Lung (tissue), 12 donors: ENCODE measurements around the gene ADPRM. TPM values are rescaled to one million over a fixed set of nuclear protein-coding genes. Genes with fewer than 3 reads are reported as not detected.
"Not testable (repeated sequence)": the region's sequence is repeated elsewhere in the genome, so short reads cannot be mapped to it uniquely, and the experiment has no call there.

Source experiments
- ATAC-seq: fragments of 200-7000 bp; cut with Tn5 transposase; one replicate; pipeline ENCODE4 v1.9.1; 2020; ENCODE audit warnings: moderate number of reproducible peaks; ENCODE audit not compliant: insufficient read depth, low FRiP score
- DNase-seq, 3 donors: peaks; one replicate each; pipeline ENCODE4 v3.0.0-alpha.2; 2013 to 2017
- H3K27ac ChIP-seq, 2 donors: one replicate each; pipeline ENCODE4 v1.5.1; 2013; ENCODE audit warnings: mild to moderate bottlenecking in 2 of 2, moderate library complexity in 2 of 2, control low read depth in 1 of 2, inconsistent platforms in 1 of 2, low read depth in 1 of 2, low read length in 1 of 2
- H3K27me3 ChIP-seq, 3 donors: one replicate each; pipeline ENCODE4 v1.5.1; 2013; ENCODE audit warnings: low read length in 2 of 3; ENCODE audit not compliant: control insufficient read depth in 3 of 3, insufficient read depth in 3 of 3
- H3K36me3 ChIP-seq, 4 donors: one replicate each; pipeline ENCODE4 v1.5.1; 2013; ENCODE audit warnings: low read length in 4 of 4, mild to moderate bottlenecking in 1 of 4, moderate library complexity in 1 of 4; ENCODE audit not compliant: control insufficient read depth in 4 of 4, insufficient read depth in 4 of 4
- H3K4me1 ChIP-seq, 5 donors: one replicate each; pipeline ENCODE4 v1.5.1; 2013; ENCODE audit warnings: low read length in 5 of 5, mild to moderate bottlenecking in 2 of 5, moderate library complexity in 1 of 5; ENCODE audit not compliant: control insufficient read depth in 5 of 5, insufficient read depth in 5 of 5
- H3K4me3 ChIP-seq: one replicate; pipeline ENCODE4 v1.5.1; 2013; ENCODE audit warnings: mild to moderate bottlenecking, control low read depth, moderate library complexity
- H3K9ac ChIP-seq, 2 donors: one replicate each; pipeline ENCODE4 v1.5.1; 2013; ENCODE audit warnings: low read length in 2 of 2, control low read depth in 1 of 2; ENCODE audit not compliant: insufficient read depth in 1 of 2
- H3K9me3 ChIP-seq, 4 donors: one replicate each; pipeline ENCODE4 v1.5.1; 2013; ENCODE audit warnings: low read length in 3 of 4, mild to moderate bottlenecking in 1 of 4, moderate library complexity in 1 of 4; ENCODE audit not compliant: control insufficient read depth in 4 of 4, insufficient read depth in 3 of 4
- WGBS, 2 donors: extraction: QIAGEN DNeasy Blood & Tissue Kit; methylation state at CpG; one replicate each; pipeline ENCODE4 v1.1.7; 2013; 5-methylcytosine and 5-hydroxymethylcytosine counted together
- polyA plus RNA-seq, 2 donors: library from polyadenylated mRNA; stranded (reverse); fragments of 200-250 nt; gene quantifications; one replicate each; pipeline ENCODE4 v1.2.1, GENCODE V29; 2013
- total RNA-seq, 2 donors: library from RNA; depleted of rRNA in 1 of 2; stranded (reverse); fragments of >200 nt in 1 of 2; gene quantifications; one replicate each; pipeline ENCODE4 v1.2.1, GENCODE V29; 2014 to 2021
- TF ChIP-seq, protein P1 (sequence below): IDR thresholded peaks from 2 replicates; pipeline ENCODE4 v1.5.1; 2012; ENCODE audit warnings: mild to moderate bottlenecking; ENCODE audit errors: control extremely low read depth, extremely low read depth
- donor health status: control.
- donor health status: control.
- donor health status: Bipolar disorder and iron deficiency.
- donor health status: healthy.
- donor health status: DM: yes; HTN: yes; CAD: no.

ADPRM gene
- total and polyA plus RNA-seq, 4 donors, result 5.0 to 13.9 (median 8.0) TPM

DNA sequence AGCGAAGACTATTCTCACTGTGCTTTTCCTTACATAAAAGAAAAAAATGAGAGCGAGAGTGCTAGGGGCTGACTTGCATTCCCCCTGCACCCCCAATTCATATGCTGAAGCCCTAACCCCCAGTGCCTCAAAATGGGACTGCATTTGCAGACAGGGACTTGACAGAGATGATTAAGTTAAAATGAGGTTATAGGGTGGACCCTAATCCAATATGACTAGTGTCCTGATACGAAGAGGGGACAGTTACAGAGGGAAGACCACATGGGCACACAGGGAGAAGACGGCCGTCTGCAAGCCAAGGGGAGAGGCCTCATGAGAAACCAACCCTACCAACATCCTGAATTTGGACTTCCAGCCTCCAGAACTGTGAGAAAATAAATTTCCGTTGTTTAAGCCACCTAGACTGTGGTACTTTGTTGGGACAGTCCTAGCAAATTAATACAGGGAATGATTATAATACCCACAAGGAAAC is 34.0 kb downstream of the ADPRM start:
- Histone ChIP-seq H3K27ac (no peak overlapping the region), H3K4me1 (peaks cover 0 to 9% (median 0%) of the 10 kb centered on the region in 5 donors), H3K36me3 (peaks cover 0 to 3% (median under 1%) of the 10 kb centered on the region in 4 donors), H3K9me3 (no peaks in the 10 kb centered on the region), H3K27me3 (no peaks in the 10 kb centered on the region), H3K9ac (no peak overlapping the region), H3K4me3 (no peak overlapping the region)
- DNase-seq, result no peak
- TF ChIP-seq, protein P1, sequence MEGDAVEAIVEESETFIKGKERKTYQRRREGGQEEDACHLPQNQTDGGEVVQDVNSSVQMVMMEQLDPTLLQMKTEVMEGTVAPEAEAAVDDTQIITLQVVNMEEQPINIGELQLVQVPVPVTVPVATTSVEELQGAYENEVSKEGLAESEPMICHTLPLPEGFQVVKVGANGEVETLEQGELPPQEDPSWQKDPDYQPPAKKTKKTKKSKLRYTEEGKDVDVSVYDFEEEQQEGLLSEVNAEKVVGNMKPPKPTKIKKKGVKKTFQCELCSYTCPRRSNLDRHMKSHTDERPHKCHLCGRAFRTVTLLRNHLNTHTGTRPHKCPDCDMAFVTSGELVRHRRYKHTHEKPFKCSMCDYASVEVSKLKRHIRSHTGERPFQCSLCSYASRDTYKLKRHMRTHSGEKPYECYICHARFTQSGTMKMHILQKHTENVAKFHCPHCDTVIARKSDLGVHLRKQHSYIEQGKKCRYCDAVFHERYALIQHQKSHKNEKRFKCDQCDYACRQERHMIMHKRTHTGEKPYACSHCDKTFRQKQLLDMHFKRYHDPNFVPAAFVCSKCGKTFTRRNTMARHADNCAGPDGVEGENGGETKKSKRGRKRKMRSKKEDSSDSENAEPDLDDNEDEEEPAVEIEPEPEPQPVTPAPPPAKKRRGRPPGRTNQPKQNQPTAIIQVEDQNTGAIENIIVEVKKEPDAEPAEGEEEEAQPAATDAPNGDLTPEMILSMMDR, result no peak
- ATAC-seq, result no peak
- 96 to 98% methylated on average over 6 of the region's 6 CpGs for WGBS, 2 donors

DNA sequence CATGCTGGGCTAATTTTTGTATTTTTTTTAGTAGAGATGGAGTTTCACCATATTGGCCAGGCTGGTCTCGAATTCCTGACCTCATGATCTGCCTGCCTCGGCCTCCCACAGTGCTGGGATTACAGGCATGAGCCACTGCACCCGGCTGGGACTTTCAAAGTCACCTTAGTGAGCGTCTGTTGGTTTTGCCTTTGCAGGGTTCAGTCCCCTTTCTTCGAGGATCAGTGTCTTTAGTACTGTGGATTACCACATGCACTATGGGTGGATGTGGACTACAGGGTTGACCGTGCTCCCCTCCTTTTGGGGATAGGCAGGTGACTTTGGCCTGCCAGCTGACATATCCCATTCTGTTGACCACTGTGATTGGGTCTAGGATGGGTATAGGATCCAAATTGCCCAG is 34.7 kb downstream of the ADPRM start:
- H3K9me3 ChIP-seq, H3K36me3 ChIP-seq, H3K4me3 ChIP-seq, H3K27me3 ChIP-seq, DNase-seq, H3K9ac ChIP-seq, ATAC-seq, H3K27ac ChIP-seq, H3K4me1 ChIP-seq: not testable (repeated sequence)
- 79 to 85% methylated on average over 6 of the region's 6 CpGs for WGBS, 2 donors

DNA sequence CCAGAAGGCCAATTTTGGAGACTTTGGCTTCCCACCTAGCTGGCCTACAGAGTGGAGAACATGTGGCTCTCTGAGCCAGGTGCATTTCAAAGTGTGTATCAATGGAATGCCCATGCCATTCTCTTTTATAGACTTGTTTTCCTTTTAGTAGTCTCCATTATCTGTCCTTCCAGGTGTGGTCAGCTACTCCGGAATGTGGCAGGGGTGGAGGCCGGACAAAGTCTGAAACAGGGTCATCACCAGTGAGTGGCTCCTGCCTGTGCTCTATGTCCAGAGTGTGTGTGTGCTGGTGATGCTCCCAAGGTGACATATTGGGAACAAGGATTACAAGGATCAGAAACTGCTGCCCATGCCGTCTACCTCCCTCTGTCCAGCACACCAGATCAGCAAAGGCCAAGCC is 36.3 kb downstream of the ADPRM start:
- H3K27ac ChIP-seq, result no peak overlapping the region
- no peaks in the 10 kb centered on the region for H3K27me3 ChIP-seq
- H3K4me3 ChIP-seq, result no peak overlapping the region
- no peaks in the 10 kb centered on the region for H3K9me3 ChIP-seq
- WGBS, 2 donors, result 93 to 94% methylated on average over 3 of the region's 3 CpGs
- H3K36me3 ChIP-seq, result no peaks in the 10 kb centered on the region
- DNase-seq (no peak), ATAC-seq (no peak)
- TF ChIP-seq, protein P1, result no peak
- H3K9ac ChIP-seq, result no peak overlapping the region
- H3K4me1 ChIP-seq, result peaks cover 0 to 13% (median 2%) of the 10 kb centered on the region in 5 donors

DNA sequence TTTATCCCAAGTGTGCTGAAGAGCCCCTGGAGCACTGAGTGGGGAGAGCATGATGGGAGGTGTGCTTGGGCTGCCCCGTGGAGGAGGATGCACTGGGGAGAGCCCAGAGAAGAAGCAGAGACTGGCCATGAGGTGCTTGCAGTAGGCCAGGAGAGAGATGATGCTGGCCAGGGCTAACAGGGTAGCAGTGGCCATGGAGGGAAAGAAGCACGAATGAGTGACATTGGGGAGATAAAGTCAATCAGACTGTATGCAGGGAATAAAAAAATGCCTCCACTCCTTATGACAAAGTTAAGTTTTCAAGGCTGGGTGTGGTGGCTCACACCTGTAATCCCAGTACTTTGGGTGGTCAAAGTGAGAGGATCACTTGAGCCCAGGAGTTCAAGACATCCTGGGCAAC is 37.9 kb downstream of the ADPRM start:
- TF ChIP-seq, protein P1, result no peak
- no peaks in the 10 kb centered on the region for H3K36me3 ChIP-seq
- no peak for DNase-seq
- H3K27ac ChIP-seq, result no peak overlapping the region
- no peaks in the 10 kb centered on the region for H3K9me3 ChIP-seq
- H3K4me3 ChIP-seq, result no peak overlapping the region
- no peaks in the 10 kb centered on the region for H3K27me3 ChIP-seq
- H3K9ac ChIP-seq, result no peak overlapping the region
- WGBS, 2 donors, result 68 to 86% methylated on average over 2 of the region's 2 CpGs
- no peak for ATAC-seq
- H3K4me1 ChIP-seq, result peaks cover 0 to 10% (median 6%) of the 10 kb centered on the region in 5 donors
